Activated T-helper 1 cell treated with Interleukin-2 at 50 U/mL for 16 hours (primary cell): ENCODE measurements around the gene PCDHGB3.

Experiments used
- DNase-seq: peaks from one replicate; pipeline ENCODE4 v3.0.0-alpha.2; 2020; ENCODE audit warnings: low read depth

The PCDHGB3 gene

DNA sequence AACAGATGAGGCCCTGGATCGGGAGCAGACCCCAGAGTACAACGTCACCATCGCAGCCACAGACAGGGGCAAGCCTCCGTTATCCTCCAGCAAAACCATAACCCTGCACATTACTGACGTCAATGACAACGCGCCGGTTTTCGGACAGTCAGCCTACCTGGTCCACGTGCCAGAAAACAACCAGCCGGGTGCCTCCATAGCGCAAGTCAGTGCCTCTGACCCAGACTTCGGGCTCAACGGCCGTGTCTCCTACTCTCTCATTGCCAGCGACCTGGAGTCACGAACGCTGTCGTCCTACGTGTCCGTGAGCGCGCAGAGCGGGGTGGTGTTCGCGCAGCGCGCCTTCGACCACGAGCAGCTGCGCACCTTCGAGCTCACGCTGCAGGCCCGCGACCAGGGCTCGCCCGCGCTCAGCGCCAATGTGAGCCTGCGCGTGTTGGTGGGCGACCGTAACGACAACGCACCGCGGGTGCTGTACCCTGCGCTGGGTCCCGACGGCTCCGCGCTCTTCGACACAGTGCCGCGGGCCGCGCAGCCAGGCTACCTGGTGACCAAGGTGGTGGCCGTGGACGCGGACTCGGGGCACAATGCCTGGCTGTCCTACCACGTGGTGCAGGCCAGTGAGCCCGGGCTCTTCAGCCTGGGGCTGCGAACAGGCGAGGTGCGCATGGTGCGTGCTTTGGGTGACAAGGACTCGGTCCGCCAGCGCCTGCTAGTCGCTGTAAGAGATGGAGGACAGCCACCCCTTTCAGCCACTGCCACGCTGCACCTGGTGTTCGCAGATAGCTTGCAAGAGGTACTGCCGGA lies 49.2 kb downstream of the PCDHGB3 start:
- DNase-seq = no peak

DNA sequence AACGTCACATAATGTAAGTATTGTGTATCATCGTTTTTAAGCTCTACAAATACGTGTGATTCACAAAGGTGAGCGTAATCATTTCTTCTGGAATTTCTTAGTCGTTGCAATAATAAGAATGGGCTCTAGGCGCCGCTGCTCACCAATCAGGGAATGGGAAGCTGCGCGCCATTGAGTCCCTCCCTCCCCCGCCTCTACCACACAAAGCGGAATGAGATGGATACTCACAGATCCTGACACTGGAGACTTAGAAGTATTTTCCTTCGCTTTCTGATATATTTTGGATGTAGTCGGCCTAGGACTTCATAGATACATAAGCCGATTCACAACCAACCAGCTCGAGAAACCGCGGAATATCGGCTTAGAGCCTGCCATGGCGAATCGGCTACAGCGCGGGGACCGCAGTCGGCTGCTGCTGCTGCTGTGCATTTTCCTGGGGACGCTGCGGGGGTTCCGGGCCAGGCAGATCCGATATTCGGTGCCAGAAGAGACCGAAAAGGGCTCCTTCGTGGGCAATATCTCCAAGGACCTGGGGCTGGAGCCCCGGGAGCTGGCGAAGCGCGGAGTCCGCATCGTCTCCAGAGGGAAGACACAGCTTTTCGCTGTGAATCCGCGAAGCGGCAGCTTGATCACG lies 50.9 kb downstream of the PCDHGB3 start, which contains the start of gene PCDHGA11:
Gene PCDHGA11, plus strand, starts transcription at position 197 of the 634 bp plus-strand sequence. Its CDS starts 177 bp downstream, at position 374.
- no peak for DNase-seq

GRCh38 chr5:141421489-141421855 lies 51.4 kb downstream of the PCDHGB3 start:
- DNase-seq = no peak
